ENCODE data around the gene LYRM1. TPM values are rescaled to one million over a fixed set of nuclear protein-coding genes. Genes with fewer than 3 reads are reported as not detected.
A peak's percentile ranks its signal among the peaks of the same experiment; 100 is the strongest.

Gene LYRM1
- 10 to 100 TPM; 18.1 to 96.5 (median 45.3) TPM for polyA plus RNA-seq
- long read RNA-seq, donor 1: 0 reads
- long read RNA-seq, donor 2, partial matches to known transcripts: 0 of 4 reads
- long read RNA-seq, donor 2, other reads (novel, unspliced or antisense): 0 of 4 reads
- long read RNA-seq, donor 3, partial matches to known transcripts: 0 of 8 reads
- long read RNA-seq, donor 3, other reads (novel, unspliced or antisense): 0 of 8 reads
- long read RNA-seq, donor 4, partial matches to known transcripts: 0 of 1 reads
- long read RNA-seq, donor 4, other reads (novel, unspliced or antisense): 0 of 1 reads
- long read RNA-seq, donor 5, partial matches to known transcripts: 0 of 6 reads
- long read RNA-seq, donor 5, other reads (novel, unspliced or antisense): 0 of 6 reads
- long read RNA-seq, donor 6, partial matches to known transcripts: 0 of 8 reads
- long read RNA-seq, donor 6, other reads (novel, unspliced or antisense): 0 of 8 reads
- long read RNA-seq, donor 7, transcript LYRM1-204 (4 exons, 1,558 nt): minor isoform, 8 of 132 reads
- long read RNA-seq, donor 7, transcript LYRM1-208 (4 exons, 460 nt): major isoform, 10 of 132 reads
- long read RNA-seq, donor 7, partial matches to known transcripts: 108 of 132 reads
- long read RNA-seq, donor 7, other reads (novel, unspliced or antisense): 0 of 132 reads
- long read RNA-seq, donor 8, partial matches to known transcripts: 0 of 2 reads
- long read RNA-seq, donor 8, other reads (novel, unspliced or antisense): 0 of 2 reads
- long read RNA-seq, donor 9, partial matches to known transcripts: 0 of 2 reads
- long read RNA-seq, donor 9, other reads (novel, unspliced or antisense): 0 of 2 reads
- long read RNA-seq, donor 10, transcript LYRM1-208 (4 exons, 460 nt): major isoform, 5 of 10 reads
- long read RNA-seq, donor 10, partial matches to known transcripts: 0 of 10 reads
- long read RNA-seq, donor 10, other reads (novel, unspliced or antisense): 0 of 10 reads

DNA sequence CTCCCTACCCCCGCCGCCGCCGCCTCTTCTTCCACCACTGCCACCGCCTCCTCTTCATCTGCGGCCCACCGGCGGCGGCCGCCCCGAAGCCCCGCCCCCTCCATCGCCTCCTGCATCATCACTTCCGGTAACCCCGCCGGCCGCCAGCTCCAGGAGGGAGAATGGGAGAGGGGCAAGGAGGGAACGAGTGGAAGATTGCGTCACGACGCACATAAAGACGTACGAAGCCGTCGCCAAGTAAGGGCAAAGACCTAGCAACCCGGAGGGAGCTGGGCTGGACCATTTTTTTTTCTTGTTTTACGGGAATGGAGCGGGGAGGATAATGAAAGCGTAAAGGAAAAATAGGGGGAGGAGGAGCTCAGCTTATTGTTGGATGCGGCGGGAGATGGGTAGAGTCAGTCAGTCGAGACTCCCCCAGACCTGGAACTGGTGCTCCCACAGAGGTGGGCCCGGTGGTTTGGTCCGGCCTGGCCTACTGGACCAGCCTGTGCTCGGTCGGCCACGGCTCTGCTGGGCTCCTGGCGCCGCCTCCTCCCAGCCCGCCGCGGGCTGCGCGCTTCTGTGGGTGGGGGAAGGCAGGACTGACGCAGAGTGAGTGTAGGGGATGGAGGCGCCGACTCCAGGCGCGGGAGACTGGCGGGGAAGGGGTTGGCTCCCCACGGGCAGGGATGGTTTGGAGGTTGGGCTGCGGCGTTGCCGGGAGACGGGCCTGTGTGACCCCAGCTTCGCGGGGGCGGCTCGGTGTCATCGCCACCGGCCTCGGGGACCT is at the start of gene LYRM1, which contains the start of gene DCUN1D3:
Gene LYRM1 (plus strand): TSS at position 473 of the 769 bp plus-strand sequence. CDS start 14,785 bp downstream, outside the sequence.
Gene DCUN1D3 (minus strand): TSS at position 60 of the 769 bp plus-strand sequence. CDS start 37,820 bp downstream, outside the sequence.
- H3K27me3 ChIP-seq (ENCODE audit: control insufficient read depth in 3 of 3, insufficient read depth in 3 of 3, low read length in 3 of 3): no peaks in the 10 kb centered on the region
- peaks cover 2 to 51% (median 32%) of the 10 kb centered on the region in 3 donors for H3K4me1 ChIP-seq (ENCODE audit: control insufficient read depth in 3 of 3, insufficient read depth in 2 of 3, low read depth in 1 of 3, low read length in 2 of 3)
- DNase-seq (peak; percentile 97 to 99), FAIRE-seq (no peak)
- H3K27ac ChIP-seq (ENCODE audit: low read depth in 1 of 3, low read length in 2 of 3): peak within 1 kb of the TSS; percentile 88 to 99 (median 98)
- H3K4me3 ChIP-seq (ENCODE audit: low read depth in 1 of 3, low read length in 3 of 3): peak within 1 kb of the TSS; percentile 81 to 89 (median 84)
- WGBS, 3 donors: 0 to 1% (median 0%) methylated on average over 56 to 62 of the region's 62 CpGs
- H3K36me3 ChIP-seq (ENCODE audit: control insufficient read depth in 3 of 3, insufficient read depth in 2 of 3, low read depth in 1 of 3, low read length in 3 of 3): peaks cover 0 to 7% (median 0%) of the 10 kb centered on the region in 3 donors
- H3K9me3 ChIP-seq (ENCODE audit: control insufficient read depth in 2 of 2, insufficient read depth in 1 of 2, low read depth in 1 of 2, low read length in 1 of 2): no peaks in the 10 kb centered on the region

- DNase-seq (no peak), FAIRE-seq (no peak)
- peak overlapping the region in 1 of 3 donors; percentile 71 for H3K27ac ChIP-seq (ENCODE audit: low read depth in 1 of 3, low read length in 2 of 3)
- 76 to 89% (median 76%) methylated on average over 3 of the region's 3 CpGs for whole genome bisulfite sequencing, 3 donors
- no peaks in the 10 kb centered on the region for H3K9me3 ChIP-seq (ENCODE audit: control insufficient read depth in 2 of 2, insufficient read depth in 1 of 2, low read depth in 1 of 2, low read length in 1 of 2)
- no peaks in the 10 kb centered on the region for H3K27me3 ChIP-seq (ENCODE audit: control insufficient read depth in 3 of 3, insufficient read depth in 3 of 3, low read length in 3 of 3)
- H3K4me1 ChIP-seq (ENCODE audit: control insufficient read depth in 3 of 3, insufficient read depth in 2 of 3, low read depth in 1 of 3, low read length in 2 of 3): peaks cover 0 to 15% (median 0%) of the 10 kb centered on the region in 3 donors
- peaks cover 0 to 13% (median 3%) of the 10 kb centered on the region in 3 donors for H3K36me3 ChIP-seq (ENCODE audit: control insufficient read depth in 3 of 3, insufficient read depth in 2 of 3, low read depth in 1 of 3, low read length in 3 of 3)
- H3K4me3 ChIP-seq (ENCODE audit: low read depth in 1 of 3, low read length in 3 of 3): no peak overlapping the region
Observed at GRCh38 chr16:20850981-20851380, 49.6 kb upstream of the LYRM1 start.

DNA sequence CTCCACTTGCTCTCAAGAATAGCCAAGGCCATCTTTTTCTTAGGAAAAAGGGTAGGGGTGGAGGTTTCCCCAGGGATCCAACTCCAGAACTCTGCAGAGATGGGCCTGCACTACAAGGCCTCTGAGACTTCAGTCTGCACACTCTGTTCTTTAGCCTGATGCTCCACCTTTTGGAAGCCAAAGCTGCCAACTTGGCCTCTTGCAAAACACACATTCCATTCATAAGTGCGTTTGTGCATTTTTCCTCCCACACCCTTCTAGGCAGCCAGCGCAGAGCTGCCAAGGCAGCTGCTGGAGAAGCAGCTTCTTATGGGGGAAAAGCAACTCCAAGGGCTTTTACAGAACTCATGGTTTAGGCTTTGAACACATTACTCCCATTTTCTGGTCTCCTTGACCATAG is 49.0 kb upstream of the LYRM1 start:
- WGBS, 3 donors: 24 to 45% (median 41%) methylated on average over 2 of the region's 2 CpGs
- FAIRE-seq: no peak
- Histone ChIP-seq H3K9me3 (ENCODE audit: control insufficient read depth in 2 of 2, insufficient read depth in 1 of 2, low read depth in 1 of 2, low read length in 1 of 2) (no peaks in the 10 kb centered on the region), H3K4me3 (ENCODE audit: low read depth in 1 of 3, low read length in 3 of 3) (no peak overlapping the region), H3K27ac (ENCODE audit: low read depth in 1 of 3, low read length in 2 of 3) (peak overlapping the region in 1 of 3 donors; percentile 24), H3K27me3 (ENCODE audit: control insufficient read depth in 3 of 3, insufficient read depth in 3 of 3, low read length in 3 of 3) (no peaks in the 10 kb centered on the region), H3K36me3 (ENCODE audit: control insufficient read depth in 3 of 3, insufficient read depth in 2 of 3, low read depth in 1 of 3, low read length in 3 of 3) (peaks cover 0 to 14% (median 4%) of the 10 kb centered on the region in 3 donors), H3K4me1 (ENCODE audit: control insufficient read depth in 3 of 3, insufficient read depth in 2 of 3, low read depth in 1 of 3, low read length in 2 of 3) (peaks cover 0 to 13% (median 0%) of the 10 kb centered on the region in 3 donors)
- DNase-seq: peak; percentile 48 to 63

GRCh38 chr16:20853143-20853542 is 47.4 kb upstream of the LYRM1 start:
- no peaks in the 10 kb centered on the region for H3K27me3 ChIP-seq (ENCODE audit: control insufficient read depth in 3 of 3, insufficient read depth in 3 of 3, low read length in 3 of 3)
- H3K4me1 ChIP-seq (ENCODE audit: control insufficient read depth in 3 of 3, insufficient read depth in 2 of 3, low read depth in 1 of 3, low read length in 2 of 3): peaks cover 0 to 7% (median 0%) of the 10 kb centered on the region in 3 donors
- no peak overlapping the region for H3K27ac ChIP-seq (ENCODE audit: low read depth in 1 of 3, low read length in 2 of 3)
- DNase-seq (no peak), FAIRE-seq (no peak)
- H3K36me3 ChIP-seq (ENCODE audit: control insufficient read depth in 3 of 3, insufficient read depth in 2 of 3, low read depth in 1 of 3, low read length in 3 of 3): peaks cover 4 to 24% (median 7%) of the 10 kb centered on the region in 3 donors
- no peak overlapping the region for H3K4me3 ChIP-seq (ENCODE audit: low read depth in 1 of 3, low read length in 3 of 3)
- 82 to 86% (median 84%) methylated on average over 5 of the region's 5 CpGs for WGBS, 3 donors
- H3K9me3 ChIP-seq (ENCODE audit: control insufficient read depth in 2 of 2, insufficient read depth in 1 of 2, low read depth in 1 of 2, low read length in 1 of 2): no peaks in the 10 kb centered on the region

GRCh38 chr16:20853981-20854620 is 46.5 kb upstream of the LYRM1 start:
- FAIRE-seq: no peak
- Histone ChIP-seq H3K4me3 (ENCODE audit: low read depth in 1 of 3, low read length in 3 of 3) (no peak overlapping the region), H3K27ac (ENCODE audit: low read depth in 1 of 3, low read length in 2 of 3) (no peak overlapping the region), H3K4me1 (ENCODE audit: control insufficient read depth in 3 of 3, insufficient read depth in 2 of 3, low read depth in 1 of 3, low read length in 2 of 3) (peaks cover 0 to 7% (median 0%) of the 10 kb centered on the region in 3 donors), H3K27me3 (ENCODE audit: control insufficient read depth in 3 of 3, insufficient read depth in 3 of 3, low read length in 3 of 3) (no peaks in the 10 kb centered on the region), H3K9me3 (ENCODE audit: control insufficient read depth in 2 of 2, insufficient read depth in 1 of 2, low read depth in 1 of 2, low read length in 1 of 2) (no peaks in the 10 kb centered on the region), H3K36me3 (ENCODE audit: control insufficient read depth in 3 of 3, insufficient read depth in 2 of 3, low read depth in 1 of 3, low read length in 3 of 3) (peaks cover 4 to 24% (median 7%) of the 10 kb centered on the region in 3 donors)
- 85 to 95% (median 88%) methylated on average over 3 of the region's 3 CpGs for WGBS, 3 donors
- no peak for DNase-seq

DNA sequence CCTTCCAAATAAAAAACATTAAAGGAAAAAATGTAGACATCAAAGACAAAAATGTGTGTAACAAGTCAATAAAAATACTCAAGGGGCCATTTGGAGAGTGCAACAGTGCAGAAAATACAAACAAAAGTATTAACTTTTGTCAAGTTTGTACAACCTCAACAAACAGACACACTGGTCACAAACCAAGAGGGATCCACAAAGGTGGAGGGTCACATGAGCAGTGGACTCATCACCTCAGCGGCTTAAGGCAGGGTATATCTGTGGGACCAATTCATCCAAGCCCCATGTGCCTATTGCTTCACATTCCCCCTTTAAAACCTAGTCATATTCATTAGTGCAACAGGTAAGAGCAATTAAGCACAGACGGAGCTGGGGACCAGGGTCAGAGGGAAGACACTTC is 45.6 kb upstream of the LYRM1 start:
- FAIRE-seq (no peak), DNase-seq (no peak)
- Histone ChIP-seq H3K4me1 (ENCODE audit: control insufficient read depth in 3 of 3, insufficient read depth in 2 of 3, low read depth in 1 of 3, low read length in 2 of 3) (peaks cover 0 to 7% (median 0%) of the 10 kb centered on the region in 3 donors), H3K36me3 (ENCODE audit: control insufficient read depth in 3 of 3, insufficient read depth in 2 of 3, low read depth in 1 of 3, low read length in 3 of 3) (peaks cover 6 to 27% (median 11%) of the 10 kb centered on the region in 3 donors), H3K9me3 (ENCODE audit: control insufficient read depth in 2 of 2, insufficient read depth in 1 of 2, low read depth in 1 of 2, low read length in 1 of 2) (no peaks in the 10 kb centered on the region), H3K27ac (ENCODE audit: low read depth in 1 of 3, low read length in 2 of 3) (no peak overlapping the region), H3K27me3 (ENCODE audit: control insufficient read depth in 3 of 3, insufficient read depth in 3 of 3, low read length in 3 of 3) (no peaks in the 10 kb centered on the region), H3K4me3 (ENCODE audit: low read depth in 1 of 3, low read length in 3 of 3) (no peak overlapping the region)
- 93 to 94% (median 94%) methylated on average over 2 of the region's 2 CpGs for WGBS, 3 donors

- Histone ChIP-seq H3K4me3 (ENCODE audit: low read depth in 1 of 3, low read length in 3 of 3) (no peak overlapping the region), H3K27me3 (ENCODE audit: control insufficient read depth in 3 of 3, insufficient read depth in 3 of 3, low read length in 3 of 3) (no peaks in the 10 kb centered on the region), H3K27ac (ENCODE audit: low read depth in 1 of 3, low read length in 2 of 3) (no peak overlapping the region), H3K4me1 (ENCODE audit: control insufficient read depth in 3 of 3, insufficient read depth in 2 of 3, low read depth in 1 of 3, low read length in 2 of 3) (no peaks in the 10 kb centered on the region), H3K9me3 (ENCODE audit: control insufficient read depth in 2 of 2, insufficient read depth in 1 of 2, low read depth in 1 of 2, low read length in 1 of 2) (no peaks in the 10 kb centered on the region), H3K36me3 (ENCODE audit: control insufficient read depth in 3 of 3, insufficient read depth in 2 of 3, low read depth in 1 of 3, low read length in 3 of 3) (peaks cover 8 to 43% (median 14%) of the 10 kb centered on the region in 3 donors)
- DNase-seq (no peak), FAIRE-seq (no peak)
- WGBS, 3 donors: 73 to 91% (median 88%) methylated on average over 2 of the region's 2 CpGs
Observed at GRCh38 chr16:20857281-20857680, 43.3 kb upstream of the LYRM1 start.
